Hypothalamus (tissue), 51 donors: ENCODE results near the gene GABRA5.
"Not testable (repeated sequence)": the region's sequence is repeated elsewhere in the genome, so short reads cannot be mapped to it uniquely, and the experiment has no call there.

Experiments used
- DNase-seq, 51 donors: peaks; one replicate each; lab custom pipeline; 2025; lab: John Stamatoyannopoulos, UW

GABRA5 gene

GRCh38 chr15:26875476-26875850 is 8.6 kb downstream of the GABRA5 start:
- peak in 1 of 51 donors; percentile 51 for DNase-seq

- DNase-seq, result no peak
These were observed 11.0 kb downstream of the GABRA5 start for GRCh38 chr15:26877831-26878230.

- DNase-seq, result no peak
These were observed 12.8 kb downstream of the GABRA5 start for GRCh38 chr15:26879706-26880105.

GRCh38 chr15:26882112-26882511 is 15.2 kb downstream of the GABRA5 start:
- peak in 3 of 51 donors; percentile 27 to 69 (median 28) for DNase-seq

GRCh38 chr15:26882616-26883365 is 15.9 kb downstream of the GABRA5 start:
- DNase-seq, result no peak

GRCh38 chr15:26883466-26883865 is 16.6 kb downstream of the GABRA5 start:
- DNase-seq, result no peak

DNA sequence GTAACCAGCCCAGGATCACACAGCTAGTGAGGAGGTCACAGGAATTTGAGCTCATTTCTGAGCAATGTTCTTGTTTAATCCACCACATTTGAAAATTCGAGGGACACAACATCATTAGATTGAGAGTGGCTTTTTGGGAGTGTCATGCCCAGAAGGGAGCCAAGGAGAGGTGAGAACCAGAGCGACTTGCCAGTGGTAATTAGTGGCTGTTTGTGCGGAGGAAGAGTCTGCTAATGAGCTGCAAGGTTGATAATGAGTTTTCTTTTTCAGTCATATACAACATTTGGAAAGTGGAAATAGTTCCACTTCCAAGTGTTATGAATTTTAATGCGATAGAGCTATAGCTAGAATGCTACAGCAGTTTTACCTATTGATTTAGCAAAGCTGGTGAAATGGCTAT is 19.7 kb downstream of the GABRA5 start:
- DNase-seq, result no peak

- peak in 1 of 51 donors; percentile 36 for DNase-seq
These were observed 21.2 kb downstream of the GABRA5 start for GRCh38 chr15:26887926-26888666.

DNA sequence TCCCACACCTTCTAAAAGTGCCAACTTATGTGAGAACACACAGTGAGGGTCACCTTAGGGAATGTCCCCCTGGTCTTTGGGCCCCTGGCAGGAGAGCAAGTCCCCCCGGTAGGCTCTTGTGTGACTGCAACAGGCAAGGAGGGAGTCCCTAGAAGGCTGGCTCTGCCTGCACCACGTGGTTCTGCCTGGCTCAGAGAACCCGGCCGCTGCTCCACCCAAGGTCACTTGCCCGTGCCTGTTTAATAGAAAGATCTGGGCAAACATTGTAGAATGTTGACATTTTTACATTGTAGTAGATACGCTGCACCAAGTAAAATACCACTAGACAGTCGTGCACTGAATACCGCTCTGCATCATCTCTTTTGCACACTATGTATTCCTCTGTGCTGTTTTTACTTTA is 21.9 kb downstream of the GABRA5 start:
- DNase-seq, result no peak

DNA sequence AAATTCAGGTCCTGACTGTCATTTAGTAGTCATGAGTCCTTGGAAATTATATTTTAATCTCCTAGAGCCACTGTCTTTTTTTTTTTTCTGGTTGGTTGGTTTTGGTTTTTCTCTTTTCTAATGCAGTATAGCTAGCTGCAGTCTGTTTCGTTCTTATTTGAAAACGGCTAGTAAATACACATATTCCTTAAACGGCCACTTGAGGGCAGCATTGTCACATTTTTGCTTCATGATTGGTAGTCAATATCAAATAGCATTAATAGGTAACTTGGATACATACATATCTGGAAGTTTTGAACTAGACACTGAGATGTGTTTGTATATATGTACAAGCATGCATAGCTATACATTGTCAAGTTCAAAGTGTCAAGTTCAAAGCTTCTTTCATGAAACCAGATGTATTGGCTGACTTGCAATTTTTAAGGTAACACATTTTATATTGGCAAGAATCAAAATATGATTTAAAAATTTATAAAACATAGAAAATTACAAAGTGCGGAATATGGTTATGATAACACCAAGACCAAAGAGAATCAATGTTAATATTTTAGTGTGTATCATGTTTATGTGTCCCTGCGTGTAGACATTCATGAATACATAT is 22.5 kb downstream of the GABRA5 start:
- DNase-seq, result peak in 22 of 51 donors; percentile 4 to 80 (median 35)

GRCh38 chr15:26890451-26890850 is 23.6 kb downstream of the GABRA5 start:
- no peak for DNase-seq

- no peak for DNase-seq
These were observed 24.1 kb downstream of the GABRA5 start for GRCh38 chr15:26890988-26891387.

DNA sequence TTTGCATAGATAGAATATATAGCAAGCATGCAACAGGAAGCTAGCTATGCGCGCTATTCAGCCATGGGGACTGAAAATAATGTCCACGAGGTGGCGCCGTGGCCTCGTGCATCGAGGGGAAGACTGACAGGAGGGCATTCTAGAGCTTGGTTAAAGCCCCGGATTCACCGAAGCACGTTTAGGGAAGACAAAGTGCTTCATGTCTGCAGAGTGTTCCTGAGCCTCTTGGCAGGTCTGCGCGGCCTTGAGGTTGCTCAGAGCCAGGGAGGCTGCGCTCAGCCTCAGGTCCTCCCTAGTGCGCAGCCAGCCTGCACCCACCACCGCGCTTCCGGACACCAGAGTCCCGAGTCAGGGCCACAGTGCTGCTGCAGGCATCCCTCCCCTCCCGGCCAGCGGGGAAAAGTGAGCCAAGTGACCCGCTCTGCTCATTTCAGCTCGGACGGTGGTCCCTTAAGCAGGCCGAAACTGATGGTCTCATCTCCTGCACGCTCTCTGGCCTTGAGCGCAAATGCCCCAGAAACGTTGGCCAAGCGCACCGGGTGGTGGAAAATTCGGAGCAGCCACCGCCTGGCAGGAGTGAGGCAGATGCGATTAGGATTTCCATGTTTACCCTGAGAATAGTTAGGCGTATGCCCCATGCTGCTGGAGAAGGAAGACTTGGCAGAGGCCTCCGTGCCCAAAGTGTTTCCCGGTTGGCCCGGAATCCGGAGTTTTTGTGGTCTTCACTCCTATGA is 24.8 kb downstream of the GABRA5 start:
- peak in 44 of 51 donors; percentile 14 to 84 (median 58) for DNase-seq

GRCh38 chr15:26892182-26892518 is 25.3 kb downstream of the GABRA5 start:
- DNase-seq, result no peak

DNA sequence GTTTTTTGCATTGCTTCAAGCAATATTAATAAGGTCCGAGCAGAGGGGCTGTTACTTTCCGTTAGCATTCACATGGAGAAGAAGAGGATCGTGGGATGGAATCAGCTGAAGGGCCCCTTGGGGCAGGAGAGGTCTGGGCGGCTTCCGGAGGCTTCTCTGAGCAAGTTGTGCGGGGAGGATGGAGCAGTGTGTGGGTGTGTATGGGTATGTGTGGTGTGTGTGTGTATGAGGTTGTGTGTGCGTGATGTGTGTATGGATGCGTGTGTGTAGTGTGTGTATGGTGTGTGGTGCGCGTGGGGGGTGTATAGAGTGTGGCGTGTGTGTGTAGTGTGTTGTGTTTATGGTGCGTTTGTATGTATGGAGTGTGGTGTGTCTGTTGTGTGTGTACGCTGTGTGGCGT is 25.8 kb downstream of the GABRA5 start:
- no peak for DNase-seq

DNA sequence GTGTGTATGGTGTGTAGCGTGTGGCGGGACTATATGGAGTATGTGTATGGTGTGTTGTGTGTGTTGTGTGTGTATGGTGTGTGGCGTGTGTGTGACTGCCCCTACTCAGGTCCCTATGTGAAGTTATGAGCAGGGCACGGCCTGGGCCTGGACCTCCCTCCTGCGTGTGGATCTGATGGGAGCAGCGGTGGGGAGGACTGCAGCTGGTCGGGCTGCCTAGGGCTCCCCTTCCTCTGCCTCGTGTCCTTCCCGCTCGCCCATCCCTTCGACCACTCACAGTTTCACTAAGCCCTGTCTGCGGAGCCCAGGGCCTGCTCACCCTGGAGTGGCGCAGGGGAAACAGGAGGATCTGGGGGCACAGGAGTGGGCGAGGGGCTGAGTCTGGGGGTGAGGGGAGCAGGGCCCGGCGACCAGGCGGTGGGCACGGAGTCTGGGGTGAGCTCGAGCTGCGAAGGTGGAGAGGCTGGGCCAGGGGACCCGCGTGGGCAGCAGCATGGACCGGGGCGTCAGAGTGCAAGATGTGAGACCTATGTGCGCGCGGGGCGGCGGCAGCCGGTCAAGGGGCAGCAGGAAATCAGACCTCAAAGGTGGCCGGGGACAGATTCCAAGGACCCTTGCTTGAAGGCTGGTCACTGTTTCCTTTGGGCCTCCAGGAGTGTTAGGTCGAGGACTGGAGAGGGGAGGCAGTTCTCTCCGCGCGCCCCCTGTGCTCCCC is 26.6 kb downstream of the GABRA5 start:
- no peak for DNase-seq

GRCh38 chr15:26894181-26894580 is 27.3 kb downstream of the GABRA5 start:
- no peak for DNase-seq

DNA sequence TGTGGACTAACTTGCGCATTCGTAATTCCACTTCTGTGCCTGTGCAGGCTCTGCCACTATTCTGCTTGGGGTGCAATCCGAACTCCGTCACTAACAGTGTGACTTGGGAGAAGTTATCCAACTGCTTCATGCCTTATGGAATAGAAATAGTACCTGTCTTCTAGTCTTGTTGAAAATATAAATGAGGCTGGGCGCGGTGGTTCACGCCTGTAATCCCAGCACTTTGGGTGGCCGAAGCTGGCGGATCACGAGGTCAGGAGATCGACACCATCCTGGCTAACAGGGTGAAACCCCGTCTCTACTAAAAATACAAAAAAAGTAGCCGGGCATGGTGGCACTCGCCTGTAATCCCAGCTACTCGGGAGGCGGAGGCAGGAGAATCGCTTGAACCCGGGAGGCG is 28.5 kb downstream of the GABRA5 start:
- not testable (repeated sequence) for DNase-seq

DNA sequence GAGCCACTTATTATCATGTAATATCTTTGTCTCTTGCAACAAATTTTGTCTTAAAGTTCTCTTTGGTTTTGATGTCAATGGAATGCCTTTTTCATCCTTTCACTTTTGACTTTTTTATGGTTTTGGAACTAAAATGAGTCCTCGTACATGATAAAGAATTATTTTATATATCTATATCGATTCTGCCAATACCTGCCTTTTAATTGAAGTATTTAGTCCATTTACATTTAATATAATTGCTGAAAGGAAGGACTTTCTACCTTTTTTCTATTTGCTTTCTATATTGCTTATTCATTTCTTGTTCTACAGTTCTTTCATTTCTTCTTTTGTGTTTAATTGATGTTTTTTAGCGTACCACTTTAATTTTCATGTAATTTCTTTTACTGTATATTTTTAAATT is 32.8 kb downstream of the GABRA5 start:
- no peak for DNase-seq

DNA sequence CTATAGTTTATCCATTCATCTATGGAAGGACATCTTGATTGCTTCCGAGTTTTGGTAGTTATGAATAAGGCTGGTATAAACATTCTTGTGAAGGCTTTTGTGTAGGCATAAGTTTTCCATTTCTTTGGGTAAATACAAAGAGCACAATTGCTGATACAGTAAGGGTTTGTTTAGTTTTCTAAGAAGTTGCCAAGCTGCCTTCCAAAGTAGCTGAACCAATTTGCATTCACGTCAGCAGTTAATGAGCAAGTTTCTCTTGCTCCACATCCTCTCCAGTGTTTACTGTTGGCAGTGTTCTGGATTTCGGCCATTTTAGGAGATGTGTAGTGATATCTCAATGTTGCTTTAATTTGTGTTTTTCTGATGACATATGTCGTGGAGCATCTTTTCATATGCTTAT is 34.2 kb downstream of the GABRA5 start:
- no peak for DNase-seq

DNA sequence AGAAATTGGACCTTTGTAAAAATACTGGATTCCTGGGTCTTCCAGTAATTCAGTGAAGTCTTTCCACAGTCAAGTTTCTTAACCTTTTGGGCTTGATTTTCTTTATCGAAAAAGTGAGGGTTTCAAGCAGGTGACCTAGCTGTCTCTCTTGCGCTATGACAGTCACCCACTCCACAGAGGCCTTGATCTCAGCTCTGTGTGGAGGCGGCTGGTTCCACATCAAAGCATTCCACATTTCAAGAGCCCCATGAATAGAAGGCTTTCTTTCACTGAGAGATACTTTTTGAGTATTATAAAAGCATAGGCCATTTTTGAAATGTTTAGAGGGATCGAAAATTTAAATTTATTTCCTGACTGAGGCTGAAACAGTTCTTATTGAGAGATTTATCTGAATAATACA is 43.9 kb downstream of the GABRA5 start:
- no peak for DNase-seq
